ENCODE results near the gene TBX2. TPM values are rescaled to one million over a fixed set of nuclear protein-coding genes. Genes with fewer than 3 reads are reported as not detected.
"Not testable (repeated sequence)": the region's sequence is repeated elsewhere in the genome, so short reads cannot be mapped to it uniquely, and the experiment has no call there.

TBX2 gene
- total and polyA plus RNA-seq, 12 donors: 4.6 to 31.1 (median 11.8) TPM

DNA sequence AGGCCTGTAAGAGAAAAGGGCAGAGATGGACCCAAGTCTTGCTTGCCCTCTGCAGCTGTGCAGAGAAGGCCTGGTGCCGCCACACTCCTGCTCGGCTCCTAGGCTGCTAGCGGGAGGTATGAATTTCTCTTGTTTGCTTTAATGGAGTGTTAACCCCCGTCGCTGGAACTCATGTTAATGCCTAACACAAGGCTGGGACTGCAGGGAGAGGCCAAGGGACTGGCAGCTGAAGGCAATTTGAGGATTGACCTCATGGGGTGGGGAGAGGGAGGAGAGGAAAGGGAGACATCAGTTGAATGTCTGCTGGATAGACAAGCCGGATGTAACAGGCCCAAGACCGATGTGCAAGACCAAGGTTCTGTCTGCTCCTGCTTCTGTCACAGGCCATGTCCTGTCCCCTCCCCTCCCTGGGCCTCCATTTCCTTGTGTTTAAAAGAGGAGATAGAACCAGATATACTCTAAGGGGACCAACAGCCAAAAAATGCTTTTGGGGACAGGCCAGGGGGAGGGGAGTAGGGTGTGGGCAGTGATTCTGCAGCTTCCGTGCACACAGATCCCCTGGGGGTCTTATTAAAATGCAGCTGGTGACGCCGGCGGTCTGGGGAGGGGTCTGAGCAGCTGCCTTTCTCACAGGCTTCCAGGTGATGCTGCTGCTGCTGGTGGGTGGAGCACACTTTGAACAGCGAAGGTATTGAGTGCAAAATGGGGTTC, 46.7 kb upstream of the TBX2 start:
- peaks cover 0 to 20% (median 0%) of the 10 kb centered on the region in 9 donors for H3K4me1 ChIP-seq
- no peak overlapping the region for H3K4me3 ChIP-seq
- WGBS, 2 donors: 78 to 86% methylated on average over 12 of the region's 12 CpGs
- ATAC-seq (no peak), DNase-seq (no peak)
- H3K9me3 ChIP-seq: no peaks in the 10 kb centered on the region
- H3K36me3 ChIP-seq: no peaks in the 10 kb centered on the region
- no peak for TF ChIP-seq CTCF (IDR thresholded peaks at IDR 0.05)
- H3K27me3 ChIP-seq: no peaks in the 10 kb centered on the region
- intact Hi-C loops (cut with DNase I): no loop called here
- H3K27ac ChIP-seq: no peak overlapping the region

DNA sequence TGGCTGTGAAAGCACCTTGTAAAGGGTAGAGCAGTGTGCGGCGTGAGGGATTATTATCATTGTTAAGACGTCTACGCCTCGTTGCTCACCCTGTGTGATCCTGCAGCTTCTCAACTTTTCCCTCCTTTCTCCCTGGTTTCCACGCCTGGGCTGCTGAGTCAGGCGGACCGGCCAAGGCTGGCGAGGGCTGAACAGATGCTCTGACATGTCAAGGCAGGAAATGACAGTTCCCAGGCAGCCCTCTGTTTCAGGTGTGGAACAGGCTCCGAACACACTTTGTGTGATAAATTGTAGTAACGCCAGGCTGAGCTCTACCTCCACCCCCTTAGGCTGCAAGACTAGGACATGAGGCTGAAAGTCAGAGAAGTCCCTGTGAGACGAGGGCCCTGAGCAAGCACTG, 46.0 kb upstream of the TBX2 start:
- intact Hi-C loops (cut with DNase I): no loop called here
- H3K4me3 ChIP-seq: no peak overlapping the region
- peaks cover 0 to 20% (median 0%) of the 10 kb centered on the region in 9 donors for H3K4me1 ChIP-seq
- H3K36me3 ChIP-seq: no peaks in the 10 kb centered on the region
- no peak for TF ChIP-seq CTCF (IDR thresholded peaks at IDR 0.05)
- 98% methylated on average over 12 of the region's 12 CpGs for WGBS, 2 donors
- no peak for DNase-seq
- no peak overlapping the region for H3K27ac ChIP-seq
- no peaks in the 10 kb centered on the region for H3K9me3 ChIP-seq
- no peak for ATAC-seq
- no peaks in the 10 kb centered on the region for H3K27me3 ChIP-seq

GRCh38 chr17:61354895-61355874, 44.5 kb upstream of the TBX2 start:
- H3K9me3 ChIP-seq: no peaks in the 10 kb centered on the region
- ATAC-seq (no peak), DNase-seq (no peak)
- TF ChIP-seq CTCF (IDR thresholded peaks at IDR 0.05): no peak
- no peak overlapping the region for H3K4me3 ChIP-seq
- no peaks in the 10 kb centered on the region for H3K27me3 ChIP-seq
- 96 to 97% methylated on average over 10 of the region's 10 CpGs for WGBS, 2 donors
- peaks cover 0 to 20% (median 0%) of the 10 kb centered on the region in 9 donors for H3K4me1 ChIP-seq
- no peaks in the 10 kb centered on the region for H3K36me3 ChIP-seq
- intact Hi-C loops (cut with DNase I): no loop called here
- no peak overlapping the region for H3K27ac ChIP-seq

GRCh38 chr17:61357061-61357460, 42.6 kb upstream of the TBX2 start:
- intact Hi-C loops (cut with DNase I): not testable (repeated sequence)

DNA sequence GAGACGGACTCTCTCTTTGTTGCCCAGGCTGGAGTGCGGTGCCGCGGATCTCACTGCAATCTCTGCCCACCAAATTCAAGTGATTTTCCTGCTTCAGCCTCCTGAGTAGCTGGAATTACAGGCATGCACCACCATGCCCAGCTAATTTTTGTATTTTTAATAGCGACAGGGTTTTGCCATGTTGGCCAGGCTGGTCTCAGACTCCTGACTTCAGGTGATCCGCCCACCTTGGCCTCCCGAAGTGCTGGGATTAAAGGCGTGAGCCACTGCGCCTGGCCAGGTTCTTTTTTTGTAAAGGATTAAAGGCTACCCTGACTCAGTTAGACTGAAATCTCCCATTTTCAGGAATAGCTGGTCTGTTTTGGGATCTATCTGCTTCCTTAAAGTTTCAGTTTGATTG, 40.1 kb upstream of the TBX2 start:
- H3K27me3 ChIP-seq: peaks cover 0 to 21% (median 0%) of the 10 kb centered on the region in 7 donors
- WGBS, 2 donors: 98% methylated on average over 9 of the region's 9 CpGs
- ATAC-seq; H3K36me3 ChIP-seq; DNase-seq; H3K4me1 ChIP-seq; H3K27ac ChIP-seq; intact Hi-C loops (cut with DNase I); H3K4me3 ChIP-seq; H3K9me3 ChIP-seq: not testable (repeated sequence)

More at GRCh38 chr17:61357061-61357460, 42.6 kb upstream of the TBX2 start:
- H3K4me3 ChIP-seq, H3K36me3 ChIP-seq, H3K27ac ChIP-seq, H3K4me1 ChIP-seq, ATAC-seq, H3K9me3 ChIP-seq, DNase-seq: not testable (repeated sequence)
- peaks cover 0 to 12% (median 0%) of the 10 kb centered on the region in 7 donors for H3K27me3 ChIP-seq
- WGBS, 2 donors: 94 to 96% methylated on average over 3 of the region's 3 CpGs
